ENCODE measurements around the gene PDE1C.
"Not testable (repeated sequence)": the region's sequence is repeated elsewhere in the genome, so short reads cannot be mapped to it uniquely, and the experiment has no call there.

Gene PDE1C

DNA sequence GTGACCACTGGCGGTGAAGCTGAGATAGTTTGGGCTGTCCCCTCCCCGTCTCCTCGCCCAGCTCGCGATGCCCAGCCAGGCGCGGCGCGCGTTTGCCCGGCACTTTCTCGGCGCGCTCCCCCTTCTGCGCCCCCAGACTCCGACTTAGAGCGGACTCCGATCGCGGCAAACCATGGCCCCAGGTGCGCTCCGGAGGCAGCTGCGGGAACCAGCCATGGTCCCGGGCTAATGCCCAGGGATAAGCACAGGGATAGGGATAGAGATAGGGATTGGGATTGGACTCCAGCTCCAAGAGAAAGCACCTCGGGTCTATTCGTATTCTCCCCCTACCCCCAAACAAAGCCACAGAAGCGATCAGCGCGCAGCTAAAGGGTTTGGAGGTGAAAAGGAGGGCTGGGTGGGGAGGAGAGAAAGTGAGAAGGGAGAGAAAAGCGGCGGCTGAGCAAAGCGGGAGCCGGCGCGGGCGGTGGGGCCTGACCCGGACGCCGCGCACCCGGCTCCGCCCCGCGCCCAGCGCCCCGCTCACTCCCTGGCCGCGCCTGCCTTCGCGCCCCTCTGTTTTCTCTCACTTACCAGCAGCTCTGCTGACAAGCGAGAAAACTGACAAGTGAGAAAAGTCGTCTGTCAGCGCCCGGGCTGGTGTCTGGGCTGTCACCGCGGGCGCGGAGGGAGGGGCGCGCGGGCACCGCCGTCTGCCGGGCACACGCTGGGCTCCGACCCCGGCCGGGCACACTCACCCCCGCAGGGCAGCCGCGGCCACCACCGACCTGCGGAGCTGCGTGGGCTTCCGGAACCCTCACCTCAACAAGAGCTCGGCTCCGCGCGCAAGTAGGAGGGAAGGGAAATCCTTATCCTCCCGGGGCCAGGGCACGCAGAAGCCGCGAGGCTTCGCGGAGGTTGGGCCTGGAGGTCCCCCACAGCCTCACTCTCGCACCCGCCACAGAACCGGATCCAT is at the start of gene PDE1C:
PDE1C (minus strand) TSS at position 2 of the 955 bp plus-strand sequence.
- DNase-seq = no peak

DNA sequence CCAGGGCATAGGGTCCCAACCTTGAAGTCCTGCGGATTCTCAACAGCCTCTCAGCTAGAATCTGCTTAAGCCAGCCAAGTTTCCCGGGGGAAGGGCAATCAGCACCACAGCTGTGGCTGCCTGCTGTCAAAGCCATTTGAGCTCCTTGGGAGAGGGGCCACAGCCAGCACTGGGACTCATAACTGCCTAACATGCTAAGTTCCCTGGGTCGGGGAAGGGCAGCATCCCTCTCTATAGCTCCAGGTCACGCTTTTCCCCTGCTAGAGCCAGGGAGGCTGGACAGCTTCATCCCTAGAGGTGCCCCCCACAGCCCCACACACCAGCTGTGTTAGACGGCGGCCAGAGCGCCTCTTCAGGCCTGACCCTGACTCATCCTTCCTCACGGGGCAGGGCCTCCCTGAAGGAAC is 49.6 kb upstream of the PDE1C start:
- no peak for DNase-seq

DNA sequence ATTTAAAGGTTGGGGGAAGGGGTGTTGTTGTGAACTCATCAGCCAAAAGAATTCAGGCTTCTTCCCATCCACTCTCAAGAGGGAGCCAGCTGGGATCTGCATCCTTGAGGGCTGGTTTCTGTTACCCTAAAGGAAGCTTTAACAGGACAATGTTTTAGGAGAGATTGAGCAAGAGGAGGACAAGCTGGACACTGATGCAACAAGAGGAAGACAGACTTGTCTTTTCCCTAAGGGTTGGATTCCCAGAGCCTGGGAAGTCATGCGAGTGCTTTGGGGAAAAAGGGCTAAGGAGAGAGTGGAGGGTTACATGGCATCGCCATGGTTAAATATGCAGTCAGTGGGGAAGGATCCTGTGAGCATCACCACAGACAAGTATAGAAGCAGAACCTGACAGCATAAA is 47.6 kb upstream of the PDE1C start:
- DNase-seq = no peak

DNA sequence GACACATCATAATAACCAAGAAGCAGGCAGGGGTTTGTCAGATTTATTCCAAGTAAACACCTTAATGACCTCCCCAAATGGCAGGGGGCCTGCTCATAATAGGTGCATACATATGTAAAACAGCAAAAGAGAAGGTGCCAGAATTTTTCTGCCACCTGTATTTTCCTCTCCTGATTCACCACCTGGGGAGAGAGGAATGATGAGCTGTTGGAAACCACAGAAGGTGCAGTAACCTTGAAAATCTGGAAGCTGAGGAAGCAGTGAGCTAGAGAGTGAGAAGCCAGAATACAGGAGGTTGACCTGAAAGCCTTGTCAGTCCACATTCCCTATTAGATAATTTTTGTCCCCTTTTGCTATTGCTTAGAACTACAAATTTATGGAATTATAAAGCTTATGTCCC is 46.2 kb upstream of the PDE1C start:
- DNase-seq = no peak

DNA sequence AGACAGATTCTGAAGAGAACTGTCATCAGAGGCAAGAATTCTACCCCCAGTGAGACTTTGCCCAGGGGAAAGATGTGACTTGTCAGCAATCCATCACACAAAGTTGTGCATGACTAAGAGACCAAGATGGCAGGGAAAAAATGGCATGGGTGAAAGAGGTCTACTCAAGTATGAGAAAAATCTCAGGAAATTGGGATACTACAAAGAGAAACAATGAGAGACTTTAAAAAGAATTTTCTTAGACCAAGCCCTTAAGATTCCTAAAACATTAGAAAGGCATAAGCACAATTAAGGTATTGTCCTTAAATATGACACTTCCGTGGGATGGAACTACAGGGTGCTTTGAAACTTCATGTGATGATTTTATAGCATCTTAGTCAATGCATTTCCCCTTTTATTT is 45.6 kb upstream of the PDE1C start:
- no peak for DNase-seq

DNA sequence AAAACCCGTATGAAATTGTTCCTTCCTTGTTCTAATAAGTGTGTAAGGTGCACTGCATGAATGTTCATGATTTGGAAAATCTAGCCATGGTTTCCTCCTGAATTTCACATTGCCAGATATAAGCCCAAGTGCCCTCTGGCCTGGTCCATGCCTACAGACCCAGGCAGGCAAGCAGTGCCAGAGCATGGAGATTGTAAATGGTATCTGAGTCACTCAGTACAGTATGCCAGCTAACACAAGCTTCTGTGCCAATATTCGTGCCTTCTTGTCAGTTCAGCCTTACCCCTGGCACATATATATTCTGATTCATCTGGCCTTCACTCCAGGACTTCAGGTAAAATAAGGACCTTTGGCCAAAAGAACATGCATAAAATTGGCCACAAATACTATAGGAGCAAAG is 38.4 kb upstream of the PDE1C start:
- DNase-seq = no peak

DNA sequence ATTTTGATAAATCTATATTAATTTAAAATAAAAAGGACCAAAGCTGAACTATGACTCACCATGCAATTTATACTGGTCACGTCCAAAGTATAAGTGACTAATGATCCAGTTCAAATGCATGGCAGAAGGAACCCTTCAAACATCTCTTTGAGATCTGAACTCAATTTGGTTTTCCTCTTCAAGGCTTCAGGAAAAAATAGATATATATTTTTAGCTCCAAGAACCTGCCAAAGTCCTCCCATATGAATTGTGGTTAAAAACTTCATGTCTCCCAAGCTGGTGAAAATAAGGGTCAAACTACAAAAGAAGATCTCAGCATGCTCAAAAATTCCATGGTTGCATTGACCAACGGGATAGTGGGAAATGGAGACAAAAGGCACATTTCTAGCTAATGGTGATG is 34.6 kb upstream of the PDE1C start:
- DNase-seq = no peak

DNA sequence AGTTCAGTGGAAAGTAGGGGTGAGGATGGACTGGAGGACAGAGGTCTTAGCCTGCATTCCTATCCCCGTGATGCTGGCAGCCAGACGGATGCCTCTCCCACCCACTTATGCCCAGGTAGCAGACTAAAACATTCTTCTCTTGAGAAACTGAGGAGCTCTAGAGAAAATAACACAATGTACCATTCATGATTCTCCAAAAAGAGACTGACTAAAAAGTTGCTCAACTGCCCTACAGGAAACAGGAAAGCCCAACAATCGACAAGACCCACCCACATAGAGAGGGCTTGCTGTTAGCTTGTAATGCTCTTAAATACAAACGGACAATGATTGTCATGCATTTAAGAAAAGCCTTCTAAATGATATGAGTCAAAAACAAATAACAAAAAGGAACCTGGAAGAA is 33.2 kb upstream of the PDE1C start:
- no peak for DNase-seq

DNA sequence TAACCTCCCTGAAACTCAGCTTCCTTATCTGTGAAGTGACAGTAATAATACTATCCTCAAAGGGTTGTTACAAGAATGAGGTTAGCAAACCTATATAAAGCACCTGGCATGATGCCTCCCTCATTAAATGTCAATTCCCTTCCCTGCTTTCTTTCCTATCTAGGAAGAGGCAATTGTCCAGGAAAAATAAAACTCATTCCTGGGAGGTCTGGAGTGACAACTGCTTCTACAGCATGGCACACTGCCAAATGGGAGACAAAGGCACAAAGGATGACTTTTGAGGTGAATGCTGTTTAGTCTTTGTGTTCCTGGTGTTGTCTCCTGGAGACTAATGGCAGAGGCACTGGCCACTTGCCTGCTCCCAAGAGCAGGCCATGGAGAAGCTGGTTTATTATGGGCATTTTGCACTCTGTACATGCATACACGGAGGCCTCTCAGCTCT is 32.2 kb upstream of the PDE1C start:
- DNase-seq = no peak

DNA sequence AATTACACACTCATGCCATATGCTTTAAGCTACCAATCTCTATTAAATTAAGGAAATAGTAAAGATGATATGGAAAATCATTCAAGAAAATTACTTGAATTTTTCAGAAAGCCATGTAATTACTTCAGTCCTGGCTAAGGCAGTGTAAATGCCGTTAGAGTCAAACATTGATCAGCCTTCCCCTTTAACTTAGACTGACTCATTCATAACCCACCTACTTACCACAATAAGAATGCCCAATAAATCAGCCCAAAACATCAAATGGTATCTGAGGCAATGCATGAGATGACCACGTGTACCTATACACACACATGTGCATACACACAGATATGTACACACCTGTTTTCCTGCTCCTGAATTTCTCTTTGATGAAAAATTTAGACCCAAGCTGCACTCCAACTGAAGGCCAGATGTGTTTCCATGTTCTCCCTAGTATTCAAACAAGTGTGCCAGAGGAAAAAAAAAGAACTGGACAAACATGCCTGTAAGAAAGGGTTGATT is 30.2 kb upstream of the PDE1C start:
- DNase-seq = no peak

DNA sequence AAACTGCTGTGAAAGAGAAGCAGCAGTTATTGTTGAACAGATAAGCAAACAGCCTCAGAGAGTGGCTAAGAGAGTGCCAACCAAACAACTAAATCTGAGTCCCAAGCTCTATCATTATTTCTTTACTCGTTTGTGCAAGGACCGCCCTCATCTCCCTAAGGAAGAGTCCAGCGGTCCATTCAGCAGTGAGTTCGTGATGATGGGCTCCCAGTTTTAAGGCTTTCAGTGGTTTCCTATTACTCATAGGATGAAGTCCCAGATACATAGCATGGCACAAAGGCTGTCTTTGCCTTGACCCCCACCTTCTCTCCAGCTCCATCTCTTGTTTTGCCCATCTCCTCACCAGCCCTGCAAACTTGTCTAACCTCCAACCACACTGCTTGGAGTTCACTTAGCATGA is 24.3 kb upstream of the PDE1C start:
- no peak for DNase-seq

DNA sequence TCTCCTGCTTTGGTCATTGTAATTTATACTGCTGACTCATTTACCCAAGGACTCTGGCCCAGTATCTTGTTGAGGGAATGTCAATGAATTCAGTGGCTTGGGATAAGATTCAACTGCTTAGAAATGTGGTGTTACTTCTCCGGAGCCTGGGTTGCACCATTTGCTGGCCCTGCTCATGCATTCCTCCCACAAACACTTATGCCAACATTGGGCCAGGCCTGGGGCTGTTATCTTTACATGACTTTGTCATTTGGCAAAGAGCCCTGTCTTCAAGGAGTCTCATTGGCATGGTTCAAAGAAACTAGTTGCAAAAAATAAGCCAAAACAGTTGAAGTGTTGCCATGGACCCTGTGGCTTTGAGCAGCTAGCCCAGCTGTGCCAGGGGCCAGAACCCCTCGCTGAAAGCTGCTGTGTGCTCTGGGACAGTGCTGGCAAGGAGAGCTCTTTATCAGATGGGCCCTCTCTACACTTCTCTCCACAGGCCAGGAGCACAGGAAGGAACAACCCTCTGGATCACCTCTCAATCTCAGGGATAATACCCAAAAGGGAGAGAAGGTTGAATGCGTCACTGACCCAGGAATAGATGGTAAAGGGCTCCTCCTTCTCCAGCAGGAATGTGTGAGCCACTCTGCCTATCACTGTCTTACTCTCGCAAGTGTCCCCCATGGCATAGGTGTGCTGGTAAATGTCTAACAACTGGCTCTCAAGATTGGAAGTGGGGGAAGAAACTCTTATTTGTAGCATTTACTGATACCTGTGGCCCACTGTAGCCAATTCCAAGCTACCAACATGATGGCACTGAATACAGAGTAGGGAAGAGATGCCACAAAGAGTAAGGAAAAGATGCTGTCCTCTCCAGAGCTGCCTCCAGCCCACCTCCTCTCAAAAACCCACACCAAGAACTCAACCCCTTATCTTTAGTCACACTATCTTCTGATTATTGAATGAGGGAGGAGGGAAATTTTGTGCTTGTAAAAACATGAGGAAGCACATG is 23.5 kb upstream of the PDE1C start:
- DNase-seq = no peak

DNA sequence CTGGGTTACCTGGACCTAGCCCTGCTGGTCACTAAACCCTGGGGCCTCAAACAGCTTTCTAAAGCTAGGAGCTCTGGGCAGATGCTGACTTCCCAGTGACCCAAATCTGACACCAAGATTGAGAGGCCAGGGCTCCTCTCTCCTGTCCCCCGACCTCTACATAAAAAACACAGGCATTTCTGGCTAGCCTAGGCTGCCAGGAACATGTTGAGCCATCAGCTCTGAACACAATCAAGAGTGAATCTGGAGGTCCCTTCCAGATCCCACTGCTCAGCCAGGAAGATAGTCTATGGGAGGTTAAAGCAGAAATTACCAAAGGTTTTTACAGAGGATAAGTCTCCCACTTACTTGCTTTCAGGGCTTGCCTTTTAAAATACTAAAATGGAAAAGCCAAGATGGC is 22.1 kb upstream of the PDE1C start:
- DNase-seq = no peak

DNA sequence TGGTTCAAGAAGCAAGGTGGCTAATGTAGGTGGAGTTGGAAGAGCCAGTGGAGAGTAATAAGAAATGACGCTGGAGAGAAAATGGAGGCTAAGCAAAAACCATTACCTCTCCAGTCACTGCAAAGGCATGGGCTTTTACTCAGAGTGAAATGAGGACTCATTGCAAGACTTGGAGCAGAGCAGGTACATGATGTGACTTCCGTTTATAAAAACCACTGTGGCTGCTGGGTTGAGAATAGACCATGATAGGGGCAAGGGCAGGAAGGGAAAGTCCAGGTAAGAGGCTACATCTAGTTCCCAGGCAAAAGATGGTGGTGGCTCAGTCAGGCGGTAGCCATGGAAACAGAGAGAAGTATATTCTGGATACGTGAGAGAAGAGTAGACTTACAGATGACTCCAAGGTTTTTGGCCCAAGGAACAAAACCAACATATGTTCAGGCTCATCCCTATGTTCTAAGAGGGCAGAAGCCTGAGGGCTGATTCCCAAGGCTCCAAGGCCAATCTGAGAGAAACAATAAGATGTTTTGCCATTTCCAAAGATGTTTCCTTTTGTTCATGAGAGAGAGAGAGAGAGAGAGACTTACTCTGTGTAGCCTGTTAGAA is 21.5 kb upstream of the PDE1C start:
- no peak for DNase-seq

DNA sequence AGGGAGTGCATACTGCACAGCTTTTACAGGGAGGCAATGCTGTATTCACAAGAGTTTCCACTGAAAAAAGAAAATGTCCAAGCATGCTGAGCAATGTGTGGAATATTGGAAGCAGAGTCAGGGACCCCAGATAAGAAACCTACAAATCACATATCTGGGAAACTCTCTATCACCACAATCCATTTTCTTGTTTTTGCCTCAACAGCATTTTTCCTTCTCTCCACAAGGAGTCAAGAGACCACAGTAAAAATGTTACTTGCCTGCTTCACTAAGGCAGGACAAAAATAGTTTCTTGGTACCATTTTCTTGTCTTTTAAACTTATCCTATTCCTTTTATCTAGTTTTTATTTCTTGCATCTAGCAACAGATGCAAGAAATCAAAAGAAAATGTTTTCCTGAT is 19.5 kb upstream of the PDE1C start:
- DNase-seq = no peak

DNA sequence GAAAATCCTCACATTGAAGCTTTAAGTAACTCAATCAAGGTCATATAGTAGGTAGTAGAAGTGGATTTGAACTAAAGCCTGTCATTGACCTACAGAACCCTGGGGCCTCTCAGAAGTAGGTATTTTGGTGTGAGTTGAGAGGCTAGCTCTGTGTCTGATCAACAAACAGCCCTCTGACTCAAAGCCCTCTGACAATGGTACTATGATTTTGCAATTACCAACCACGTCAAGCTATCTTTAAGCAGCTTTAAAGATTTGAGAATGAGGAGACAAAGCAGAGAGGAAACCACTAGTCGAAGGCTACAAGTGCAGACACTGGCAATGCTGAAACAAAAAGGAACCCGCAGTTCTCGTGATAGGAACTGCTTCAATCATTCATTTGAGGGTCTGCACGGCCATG is 19.0 kb upstream of the PDE1C start:
- DNase-seq = no peak

DNA sequence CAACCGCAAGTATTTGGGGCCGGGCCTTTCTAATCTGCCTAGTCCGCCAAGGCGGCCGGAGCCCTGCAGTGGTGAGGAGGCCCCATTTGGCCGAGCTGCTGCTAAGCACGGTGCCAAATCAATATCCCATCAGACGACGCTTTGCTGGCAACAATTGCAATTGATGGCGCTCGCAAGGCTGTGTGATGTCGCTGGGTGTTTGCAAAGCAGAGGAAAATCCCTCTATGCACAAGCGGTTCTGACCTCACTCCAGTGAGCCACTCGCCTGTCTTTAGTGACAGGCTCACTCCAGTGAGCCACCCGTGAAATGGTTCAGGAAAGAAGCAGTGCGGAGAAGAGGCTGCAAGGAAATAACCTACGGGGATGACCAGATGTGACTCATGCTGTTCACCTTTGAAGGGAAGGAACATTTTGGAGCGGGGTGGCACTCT is 18.3 kb upstream of the PDE1C start:
- no peak for DNase-seq

DNA sequence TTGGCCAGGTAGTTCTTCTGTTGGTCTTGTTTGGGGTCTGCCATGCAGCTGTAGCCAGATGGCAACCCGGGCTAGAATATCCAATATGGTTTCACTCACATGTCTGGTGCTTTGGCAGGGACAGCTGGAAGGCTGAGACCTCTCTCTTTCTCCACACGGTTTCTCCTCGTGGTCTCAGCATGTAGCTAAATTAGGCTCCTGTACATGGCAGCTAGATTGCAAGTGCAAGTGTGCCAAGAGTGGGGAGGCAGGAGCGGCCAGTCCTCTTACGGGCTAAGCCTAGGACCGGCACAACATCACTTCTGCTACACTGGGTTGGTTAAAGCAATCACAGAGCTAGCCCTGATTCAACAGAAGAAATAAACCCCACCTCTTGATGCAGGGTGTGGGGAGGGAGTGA is 9.3 kb upstream of the PDE1C start:
- DNase-seq = no peak

DNA sequence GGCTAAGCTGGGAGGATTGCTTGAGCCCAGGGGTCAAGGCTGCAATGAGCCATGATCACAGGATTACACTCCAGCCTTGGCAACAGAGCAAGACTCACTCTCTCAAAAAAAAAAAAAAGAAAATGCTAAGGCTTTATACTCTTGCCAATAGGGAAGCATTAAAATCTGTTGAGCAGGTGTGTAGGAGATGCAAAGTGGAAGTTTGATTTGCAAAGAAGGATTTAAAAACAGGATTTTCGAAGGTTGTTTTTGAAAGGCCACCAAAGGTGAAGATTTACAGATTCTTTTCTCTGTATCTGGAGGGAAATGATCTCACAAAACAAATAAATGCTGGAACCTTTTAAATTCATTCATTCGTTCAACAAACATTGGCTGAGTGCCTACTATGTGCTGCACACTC is 8.6 kb upstream of the PDE1C start:
- DNase-seq = no peak

DNA sequence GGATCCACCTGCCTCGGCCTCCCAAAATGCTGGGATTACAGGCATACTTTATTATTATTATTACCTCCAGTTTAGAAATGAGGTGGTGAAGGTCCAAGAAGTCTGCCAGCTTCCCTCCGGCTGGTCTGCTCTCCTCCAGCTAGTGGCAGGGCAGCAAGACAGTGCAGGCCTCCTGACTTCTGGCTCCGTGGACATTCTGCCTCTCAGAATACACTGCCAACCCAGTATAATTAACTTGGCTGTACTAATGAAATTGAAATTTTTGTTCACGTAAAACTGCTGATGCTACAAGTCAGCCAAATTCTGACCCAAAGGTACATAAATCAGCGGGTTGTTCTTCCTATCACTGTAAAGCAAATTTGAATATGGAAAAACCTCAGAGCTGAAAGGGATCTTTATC is 7.6 kb upstream of the PDE1C start:
- DNase-seq = no peak

DNA sequence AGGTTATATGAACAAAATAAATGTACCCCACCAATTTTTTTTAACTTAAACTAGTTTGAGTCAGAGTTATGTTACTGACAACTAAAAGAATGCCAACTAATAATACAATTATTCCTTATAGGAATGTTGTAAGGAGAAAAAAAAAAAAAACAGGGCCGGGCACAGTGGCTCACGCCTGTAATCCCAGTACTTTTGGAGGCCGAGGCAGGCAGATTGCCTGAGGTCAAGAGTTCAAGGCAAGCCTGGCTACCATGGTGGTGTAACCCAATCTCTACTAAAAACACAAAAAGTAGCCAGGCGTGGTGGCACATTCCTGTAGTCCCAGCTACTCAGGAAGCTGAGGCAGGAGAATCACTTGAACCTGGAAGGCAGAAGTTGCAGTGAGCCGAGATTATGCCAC is 6.6 kb upstream of the PDE1C start:
- DNase-seq = not testable (repeated sequence)

DNA sequence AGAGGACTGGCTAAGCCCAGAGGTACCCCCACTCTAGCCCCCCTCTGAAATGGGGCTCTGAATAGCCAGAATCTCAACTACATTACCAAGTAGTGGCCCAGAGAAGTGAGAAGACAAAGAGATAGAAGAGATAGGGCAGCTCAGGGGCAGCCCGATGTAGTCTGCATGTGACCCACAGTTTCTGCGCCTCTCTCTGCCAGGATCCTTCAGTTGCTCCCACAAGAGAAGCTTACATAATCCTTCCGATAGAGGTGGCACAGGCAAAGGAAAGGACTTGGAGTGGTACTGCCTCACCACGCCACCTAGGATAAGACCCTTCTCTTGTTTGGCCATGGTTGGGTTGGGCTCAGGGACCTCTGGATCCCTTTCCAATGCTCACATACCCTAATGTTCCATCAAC is 5.4 kb upstream of the PDE1C start:
- DNase-seq = no peak
